B cell (primary cell): Measurements from ENCODE around the gene TARS1.

Experiments used
- CTCF ChIP-seq: fragments of 200-600 bp; IDR thresholded peaks from one replicate; pipeline ENCODE4 v1.8.0; 2022; ENCODE audit warnings: antibody characterized with exemption, mild to moderate bottlenecking
- EZH2 ChIP-seq: IDR thresholded peaks from 2 replicates; pipeline ENCODE4 v1.6.1; 2012; ENCODE audit warnings: borderline replicate concordance, low read depth, mild to moderate bottlenecking, moderate library complexity, low read length; ENCODE audit not compliant: insufficient read depth, poor library complexity, severe bottlenecking

- no peak for TF ChIP-seq CTCF
- no peak for TF ChIP-seq EZH2
Observed at GRCh38 chr5:33491941-33492340, 51.2 kb downstream of the TARS1 start.
